ENCODE results near the gene TP53RK. TPM values are rescaled to one million over a fixed set of nuclear protein-coding genes. Genes with fewer than 3 reads are reported as not detected.

The TP53RK gene
- total and polyA plus RNA-seq, 2 donors (not counting 1 experiment from before 2014, with no cell fraction given): 3.1 to 22.5 TPM

DNA sequence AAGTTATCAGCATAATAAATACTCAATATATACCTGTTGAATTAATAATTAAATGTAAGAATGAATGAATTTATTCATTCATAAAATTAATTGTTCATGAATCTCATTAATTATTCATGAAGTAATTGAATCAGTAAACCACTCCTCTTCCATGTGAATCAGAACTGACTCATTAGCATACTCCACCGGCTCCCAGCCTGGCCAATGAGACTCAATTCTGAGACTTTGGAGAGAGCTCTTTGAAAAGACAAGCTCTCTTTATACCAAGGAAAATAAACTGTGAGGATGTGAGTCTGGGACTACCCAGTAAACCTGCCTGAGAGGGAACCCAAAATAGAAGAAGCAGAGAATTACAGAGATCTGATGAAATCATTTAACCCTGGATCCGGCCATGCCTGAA, 11.8 kb upstream of the TP53RK start:
- Mint-ChIP-seq H3K27ac (no peak overlapping the region), H3K9me3 (ENCODE audit: insufficient read depth) (no peaks in the 10 kb centered on the region), H3K27me3 (peaks cover 43% of the 10 kb centered on the region), H3K4me3 (no peak overlapping the region), H3K4me1 (no peaks in the 10 kb centered on the region)
- WGBS (ENCODE audit: insufficient coverage): no CpG with 5 or more reads among the region's 2 CpGs
- Histone ChIP-seq H3K36me3 (replicated peaks in 1 of 2; ENCODE audit: control extremely low read depth in 1 of 2, control insufficient read depth in 1 of 2, extremely low read depth in 1 of 2, insufficient read depth in 2 of 2, low read length in 1 of 2) (no peaks in the 10 kb centered on the region), H4K20me1 (ENCODE audit: control insufficient read depth, insufficient read depth, low read length, poor library complexity, severe bottlenecking) (no peaks in the 10 kb centered on the region), H3K27me3 (replicated peaks in 1 of 4; ENCODE audit: control extremely low read depth in 1 of 4, control insufficient read depth in 3 of 4, insufficient read depth in 4 of 4, low read length in 3 of 4) (peaks cover 0 to 17% (median 2%) of the 10 kb centered on the region in 4 experiments), H3K79me2 (ENCODE audit: control insufficient read depth, insufficient read depth, low read length) (no peaks in the 10 kb centered on the region), H2AFZ (ENCODE audit: insufficient read depth, low read depth, low read length, poor library complexity, severe bottlenecking) (no peak overlapping the region), H3K27ac (ENCODE audit: low read length in 2 of 2) (no peak overlapping the region), H3K4me2 (replicated peaks; ENCODE audit: low read depth, low read length, poor library complexity, severe bottlenecking) (no peak overlapping the region), H3K4me1 (ENCODE audit: control insufficient read depth in 2 of 2, insufficient read depth in 2 of 2, low read length in 2 of 2) (no peaks in the 10 kb centered on the region), H3K9ac (ENCODE audit: low read length) (no peak overlapping the region), H3K9me3 (ENCODE audit: control extremely low read depth in 1 of 3, control insufficient read depth in 2 of 3, insufficient read depth in 1 of 3, low read length in 2 of 3) (peaks cover 0 to 5% (median 0%) of the 10 kb centered on the region in 3 donors), H3K4me3 (ENCODE audit: control extremely low read depth in 1 of 5, extremely low read depth in 1 of 5, insufficient read depth in 1 of 5, low read depth in 2 of 5, low read length in 4 of 5) (no peak overlapping the region)
- ChIA-PET CTCF (no interaction called here), POLR2A (no interaction called here)
- no peak for DNase-seq
- no peak for ATAC-seq (ENCODE audit: low read depth)
- intact Hi-C loops (cut with micrococcal nuclease): no loop called here
- TF ChIP-seq EZH2 (IDR thresholded peaks at IDR 0.05; ENCODE audit: borderline replicate concordance, insufficient read depth, low read depth, low read length, poor library complexity, severe bottlenecking): no peak
- TF ChIP-seq, protein P1, sequence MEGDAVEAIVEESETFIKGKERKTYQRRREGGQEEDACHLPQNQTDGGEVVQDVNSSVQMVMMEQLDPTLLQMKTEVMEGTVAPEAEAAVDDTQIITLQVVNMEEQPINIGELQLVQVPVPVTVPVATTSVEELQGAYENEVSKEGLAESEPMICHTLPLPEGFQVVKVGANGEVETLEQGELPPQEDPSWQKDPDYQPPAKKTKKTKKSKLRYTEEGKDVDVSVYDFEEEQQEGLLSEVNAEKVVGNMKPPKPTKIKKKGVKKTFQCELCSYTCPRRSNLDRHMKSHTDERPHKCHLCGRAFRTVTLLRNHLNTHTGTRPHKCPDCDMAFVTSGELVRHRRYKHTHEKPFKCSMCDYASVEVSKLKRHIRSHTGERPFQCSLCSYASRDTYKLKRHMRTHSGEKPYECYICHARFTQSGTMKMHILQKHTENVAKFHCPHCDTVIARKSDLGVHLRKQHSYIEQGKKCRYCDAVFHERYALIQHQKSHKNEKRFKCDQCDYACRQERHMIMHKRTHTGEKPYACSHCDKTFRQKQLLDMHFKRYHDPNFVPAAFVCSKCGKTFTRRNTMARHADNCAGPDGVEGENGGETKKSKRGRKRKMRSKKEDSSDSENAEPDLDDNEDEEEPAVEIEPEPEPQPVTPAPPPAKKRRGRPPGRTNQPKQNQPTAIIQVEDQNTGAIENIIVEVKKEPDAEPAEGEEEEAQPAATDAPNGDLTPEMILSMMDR (IDR thresholded peaks at IDR 0.05): no peak

DNA sequence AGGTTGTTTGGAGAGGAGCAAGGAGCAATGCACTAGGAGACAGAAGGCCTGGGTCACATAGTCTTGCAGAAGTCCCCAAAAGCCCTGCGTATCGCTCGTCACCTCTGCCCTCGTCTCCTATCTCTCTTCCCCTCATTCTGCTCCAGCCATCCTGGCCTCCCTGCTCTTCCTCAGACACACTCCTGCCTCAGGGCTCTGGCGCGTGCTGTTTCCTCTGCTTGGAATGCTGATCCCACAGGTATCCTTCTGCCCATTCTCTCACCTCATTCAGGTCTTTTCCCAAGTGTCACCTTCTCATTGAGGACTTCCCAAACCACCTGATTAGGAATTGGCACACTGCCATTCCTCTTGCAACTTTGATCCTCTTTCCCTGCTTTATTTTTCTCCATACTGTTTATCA, 11.2 kb upstream of the TP53RK start:
- Mint-ChIP-seq H3K27ac (no peak overlapping the region), H3K27me3 (peaks cover 43% of the 10 kb centered on the region), H3K4me1 (no peaks in the 10 kb centered on the region), H3K4me3 (no peak overlapping the region), H3K9me3 (ENCODE audit: insufficient read depth) (no peaks in the 10 kb centered on the region)
- no peak overlapping the region for H3K9ac ChIP-seq (ENCODE audit: low read length)
- no peaks in the 10 kb centered on the region for H3K79me2 ChIP-seq (ENCODE audit: control insufficient read depth, insufficient read depth, low read length)
- TF ChIP-seq, protein P1 (IDR thresholded peaks at IDR 0.05): no peak
- TF ChIP-seq EZH2 (IDR thresholded peaks at IDR 0.05; ENCODE audit: borderline replicate concordance, insufficient read depth, low read depth, low read length, poor library complexity, severe bottlenecking): no peak
- no peaks in the 10 kb centered on the region for H3K4me1 ChIP-seq (ENCODE audit: control insufficient read depth in 2 of 2, insufficient read depth in 2 of 2, low read length in 2 of 2)
- ChIA-PET CTCF (interaction anchor here (1.3 kb wide), 1 partner anchor 18 kb away, joined by 3 read pairs; no protein-coding TSS in a partner anchor), POLR2A (no interaction called here)
- no peak overlapping the region for H2AFZ ChIP-seq (ENCODE audit: insufficient read depth, low read depth, low read length, poor library complexity, severe bottlenecking)
- peaks cover 0 to 17% (median 2%) of the 10 kb centered on the region in 4 experiments for H3K27me3 ChIP-seq (replicated peaks in 1 of 4; ENCODE audit: control extremely low read depth in 1 of 4, control insufficient read depth in 3 of 4, insufficient read depth in 4 of 4, low read length in 3 of 4)
- H3K9me3 ChIP-seq (ENCODE audit: control extremely low read depth in 1 of 3, control insufficient read depth in 2 of 3, insufficient read depth in 1 of 3, low read length in 2 of 3): peaks cover 0 to 5% (median 0%) of the 10 kb centered on the region in 3 donors
- H3K4me3 ChIP-seq (ENCODE audit: control extremely low read depth in 1 of 5, extremely low read depth in 1 of 5, insufficient read depth in 1 of 5, low read depth in 2 of 5, low read length in 4 of 5): no peak overlapping the region
- intact Hi-C loops (cut with micrococcal nuclease): no loop called here
- H3K27ac ChIP-seq (ENCODE audit: low read length in 2 of 2): no peak overlapping the region
- DNase-seq: no peak
- no peak overlapping the region for H3K4me2 ChIP-seq (replicated peaks; ENCODE audit: low read depth, low read length, poor library complexity, severe bottlenecking)
- no peaks in the 10 kb centered on the region for H4K20me1 ChIP-seq (ENCODE audit: control insufficient read depth, insufficient read depth, low read length, poor library complexity, severe bottlenecking)
- no peak for ATAC-seq (ENCODE audit: low read depth)
- no peaks in the 10 kb centered on the region for H3K36me3 ChIP-seq (replicated peaks in 1 of 2; ENCODE audit: control extremely low read depth in 1 of 2, control insufficient read depth in 1 of 2, extremely low read depth in 1 of 2, insufficient read depth in 2 of 2, low read length in 1 of 2)
- WGBS (ENCODE audit: insufficient coverage): 86% methylated on average over 6 of the region's 6 CpGs

Measured in B cell (primary cell).